HepG2 (cell line): ENCODE measurements around the gene FRMD3. TPM values are rescaled to one million over a fixed set of nuclear protein-coding genes. Genes with fewer than 3 reads are reported as not detected.

Experiments
- ATAC-seq: fragments of 200-7000 bp; cut with Tn5 transposase; 3 replicates; pipeline ENCODE4 v1.9.1; 2020; ENCODE audit warnings: mild to moderate bottlenecking, moderate library complexity
- BruUV-seq: library from RNA; stranded (reverse); fragments of 400-500 nt; replicated peaks from 2 replicates; lab custom pipeline; 2021; lab: Mats Ljungman, UMichigan
- CTCF ChIA-PET: fragments of 300-600 bp; formaldehyde crosslinking; extraction: SDS; loops from one replicate; lab custom pipeline; 2021; ENCODE audit warnings: low total read pairs, inconsistent platforms, low intra/inter-chr PET ratio; lab: Yijun Ruan, JAX
- POLR2A ChIA-PET: fragments of 350-600 bp; sonication (Branson Sonifier 250); formaldehyde crosslinking; loops from one replicate; lab custom pipeline; 2020; ENCODE audit warnings: antibody characterized with exemption, inconsistent platforms; lab: Yijun Ruan, JAX
- DNase-seq: peaks from one replicate; pipeline ENCODE4 v3.0.0-alpha.2; 2015; ENCODE audit warnings: low spot score
- FAIRE-seq: peaks from 3 replicates; lab custom pipeline; 2011; peaks lifted over from hg19 to GRCh38; lab: Jason Lieb, UNC
- H2AFZ ChIP-seq: one replicate; pipeline ENCODE4 v1.6.1; 2011; ENCODE audit warnings: low read length, inconsistent platforms
- H3K27ac ChIP-seq: fragments of 300-600 bp; 3 replicates; pipeline ENCODE4 v1.8.0; 2011; ENCODE audit warnings: mixed run types, mild to moderate bottlenecking, mixed read lengths, low read length, inconsistent platforms; ENCODE audit not compliant: insufficient read depth; ENCODE audit errors: extremely low read length
- H3K27me3 ChIP-seq, 2 experiments: fragments of 200-600 bp in 1 of 2; 2 replicates in 1 of 2; 3 replicates in 1 of 2; pipeline versions ENCODE4 v1.6.0 to v1.8.0; 2011; ENCODE audit warnings: low read length in 2 of 2, mild to moderate bottlenecking in 2 of 2, moderate library complexity in 2 of 2, inconsistent platforms in 1 of 2; ENCODE audit not compliant: insufficient read depth in 2 of 2, control insufficient read depth in 1 of 2
- H3K36me3 ChIP-seq, 2 experiments: fragments of 200-600 bp in 1 of 2; replicated peaks in 1 of 2; 2 replicates in 1 of 2; 3 replicates in 1 of 2; pipeline versions ENCODE4 v1.5.1 to v1.8.0; 2011; ENCODE audit warnings: low read length in 2 of 2, inconsistent platforms in 1 of 2; ENCODE audit not compliant: insufficient read depth in 2 of 2, control insufficient read depth in 1 of 2
- H3K4me1 ChIP-seq: 2 replicates; pipeline ENCODE4 v1.5.1; 2012; ENCODE audit warnings: low read length, inconsistent platforms; ENCODE audit not compliant: insufficient read depth
- H3K4me2 ChIP-seq: 2 replicates; pipeline ENCODE4 v1.6.0; 2011; ENCODE audit warnings: low read depth, low read length, inconsistent platforms
- H3K4me3 ChIP-seq, 3 experiments: fragments of 200-600 bp in 1 of 3; sonication (generic), shearing (Covaris generic) in 1 of 3; replicated peaks in 1 of 3; 2 replicates each; pipeline ENCODE4 v1.5.1; 2011 to 2016; ENCODE audit warnings: low read length in 3 of 3, inconsistent platforms in 2 of 3, low read depth in 2 of 3, mild to moderate bottlenecking in 2 of 3, control low read depth in 1 of 3, mixed read lengths in 1 of 3; ENCODE audit not compliant: insufficient read depth in 1 of 3
- H3K79me2 ChIP-seq: one replicate; pipeline ENCODE4 v1.6.1; 2011; ENCODE audit warnings: low read length, inconsistent platforms; ENCODE audit not compliant: insufficient read depth
- H3K9ac ChIP-seq: 2 replicates; pipeline ENCODE4 v1.6.0; 2011; ENCODE audit warnings: mild to moderate bottlenecking, low read depth, low read length, inconsistent platforms; ENCODE audit not compliant: insufficient read depth
- H3K9me3 ChIP-seq: 2 replicates; pipeline ENCODE4 v1.5.1; 2012; ENCODE audit warnings: mild to moderate bottlenecking, low read length
- H4K20me1 ChIP-seq: 2 replicates; pipeline ENCODE4 v1.6.0; 2011; ENCODE audit warnings: inconsistent platforms, mild to moderate bottlenecking, low read length, moderate library complexity; ENCODE audit not compliant: insufficient read depth
- FLYWCH1 ChIP-seq: sonication (generic); formaldehyde crosslinking; IDR thresholded peaks from 2 replicates; pipeline ENCODE4 v1.8.1; 2023; ENCODE audit warnings: mild to moderate bottlenecking, missing genetic modification reagents
- JUN ChIP-seq: sonication (generic); formaldehyde crosslinking; IDR thresholded peaks from 2 replicates; pipeline ENCODE4 v1.4.0; 2020; ENCODE audit warnings: mild to moderate bottlenecking, missing genetic modification reagents
- NRL ChIP-seq: sonication (generic); formaldehyde crosslinking; IDR thresholded peaks from 2 replicates; pipeline ENCODE4 v1.5.0; 2020; ENCODE audit warnings: missing genetic modification reagents, mild to moderate bottlenecking, moderate library complexity, borderline replicate concordance
- SYNCRIP ChIP-seq: fragments of 200-400 bp; formaldehyde crosslinking; IDR thresholded peaks from 2 replicates; pipeline ENCODE4 v1.6.1; 2018; ENCODE audit warnings: mild to moderate bottlenecking, low read depth, low read length; ENCODE audit not compliant: insufficient read depth
- ZBTB7B ChIP-seq: sonication (generic); formaldehyde crosslinking; IDR thresholded peaks from 2 replicates; pipeline ENCODE4 v1.4.0; 2020; ENCODE audit warnings: missing genetic modification reagents
- ZFYVE20 ChIP-seq: sonication (generic); formaldehyde crosslinking; IDR thresholded peaks from 2 replicates; pipeline ENCODE4 v1.8.0; 2023; ENCODE audit warnings: low read depth, mild to moderate bottlenecking, moderate library complexity, missing genetic modification reagents, borderline replicate concordance
- WGBS: methylation state at CpG from one replicate; pipeline ENCODE4 v1.1.6; 2017; ENCODE audit warnings: low lambda C conversion rate; 5-methylcytosine and 5-hydroxymethylcytosine counted together
- in situ Hi-C: cut with HindIII; loops from 2 replicates; pipeline ENCODE4 v1.10.0; 2017; ENCODE audit warnings: low pct_unique_long_range_greater_than_20kb; ENCODE audit not compliant: extremely low pct_ligation_motif_present
- intact Hi-C: fragments of 100-400 bp; cut with micrococcal nuclease; formaldehyde crosslinking; loops from one replicate; pipeline ENCODE4 v1.10.0; 2022; ENCODE audit not compliant: unreplicated experiment
- polyA plus RNA-seq, 8 experiments: library from polyadenylated mRNA; depleted of rRNA in 3 of 8; stranded (reverse) in 7 of 8; unstranded in 1 of 8; fragments of >200 nt; fragmentation: Illumina TruSeq in 4 of 8; extraction: Trizol in 4 of 8; gene quantifications; 2 replicates each; pipeline versions ENCODE4 v1.2.1 to v1.2.3, GENCODE V29; 2011 to 2016; ENCODE audit warnings: low read depth in 4 of 8, missing spikeins in 1 of 8, mixed read lengths in 1 of 8; ENCODE audit not compliant: insufficient read depth in 1 of 8
- total RNA-seq, 5 experiments: library from RNA; depleted of rRNA; stranded (reverse); fragments of >200 nt; fragmentation: Illumina TruSeq; extraction: Trizol; gene quantifications; 2 replicates each; pipeline ENCODE4 v1.2.3, GENCODE V29; 2016; ENCODE audit warnings: low read depth in 1 of 5
- TF ChIP-seq, protein P1 (sequence below): sonication (generic); formaldehyde crosslinking; IDR thresholded peaks from 2 replicates; pipeline ENCODE4 v1.5.1; 2020; ENCODE audit warnings: missing genetic modification reagents, mild to moderate bottlenecking, borderline replicate concordance
- TF ChIP-seq, protein P2 (sequence below): IDR thresholded peaks from 2 replicates; pipeline ENCODE4 v1.6.1; 2016; ENCODE audit warnings: missing compliant biosample characterization, missing genetic modification reagents, borderline replicate concordance
- TF ChIP-seq, protein P3 (sequence below): sonication (generic); formaldehyde crosslinking; IDR thresholded peaks from 2 replicates; pipeline ENCODE4 v1.4.0; 2020; ENCODE audit warnings: missing genetic modification reagents, mild to moderate bottlenecking, borderline replicate concordance
- TF ChIP-seq, protein P4 (sequence below): sonication (generic); formaldehyde crosslinking; IDR thresholded peaks from 2 replicates; pipeline ENCODE4 v1.4.0; 2020; ENCODE audit warnings: missing genetic modification reagents; ENCODE audit errors: not compliant biosample characterization
- TF ChIP-seq, protein P5 (sequence below): sonication (generic); formaldehyde crosslinking; IDR thresholded peaks from 2 replicates; pipeline ENCODE4 v1.8.1; 2022; ENCODE audit warnings: mild to moderate bottlenecking, missing genetic modification reagents
- TF ChIP-seq, protein P6 (sequence below): sonication (generic); formaldehyde crosslinking; IDR thresholded peaks from 2 replicates; pipeline ENCODE4 v1.4.0; 2020; ENCODE audit warnings: missing genetic modification reagents
- TF ChIP-seq, protein P7 (sequence below), 2 experiments: sonication (generic) in 1 of 2; formaldehyde crosslinking in 1 of 2; IDR thresholded peaks; 2 replicates each; pipeline versions ENCODE4 v1.5.1 to v1.6.1; 2011 to 2020; ENCODE audit warnings: borderline replicate concordance in 1 of 2, low read depth in 1 of 2, low read length in 1 of 2, mild to moderate bottlenecking in 1 of 2, missing genetic modification reagents in 1 of 2, moderate library complexity in 1 of 2

FRMD3 gene
- total and polyA plus RNA-seq, 2 of the 13 experiments (the other 11 are each of a cell fraction or from before 2014, with no cell fraction given), result 3.2 to 7.7 TPM

DNA sequence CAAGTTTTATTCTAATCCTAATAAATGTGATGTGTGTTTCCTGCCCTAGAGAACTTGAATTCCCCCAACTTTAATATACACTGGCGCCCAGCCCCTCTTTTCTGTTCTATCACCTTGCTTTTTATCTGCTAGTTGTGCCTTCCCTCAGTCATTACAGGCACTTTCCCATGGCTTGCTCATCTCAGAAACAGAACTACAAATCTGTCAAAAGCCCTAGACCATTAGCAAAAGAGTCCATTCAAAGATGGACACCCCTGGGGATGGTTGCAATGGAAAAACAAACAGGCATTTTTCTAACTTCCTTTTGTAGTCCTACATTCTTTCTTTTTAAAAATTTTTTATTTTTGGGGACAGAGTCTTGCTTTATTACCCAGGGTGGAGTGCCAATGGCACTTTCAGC is 48.2 kb downstream of the FRMD3 start:
- CTCF ChIA-PET, result no interaction called here
- TF ChIP-seq, protein P1, sequence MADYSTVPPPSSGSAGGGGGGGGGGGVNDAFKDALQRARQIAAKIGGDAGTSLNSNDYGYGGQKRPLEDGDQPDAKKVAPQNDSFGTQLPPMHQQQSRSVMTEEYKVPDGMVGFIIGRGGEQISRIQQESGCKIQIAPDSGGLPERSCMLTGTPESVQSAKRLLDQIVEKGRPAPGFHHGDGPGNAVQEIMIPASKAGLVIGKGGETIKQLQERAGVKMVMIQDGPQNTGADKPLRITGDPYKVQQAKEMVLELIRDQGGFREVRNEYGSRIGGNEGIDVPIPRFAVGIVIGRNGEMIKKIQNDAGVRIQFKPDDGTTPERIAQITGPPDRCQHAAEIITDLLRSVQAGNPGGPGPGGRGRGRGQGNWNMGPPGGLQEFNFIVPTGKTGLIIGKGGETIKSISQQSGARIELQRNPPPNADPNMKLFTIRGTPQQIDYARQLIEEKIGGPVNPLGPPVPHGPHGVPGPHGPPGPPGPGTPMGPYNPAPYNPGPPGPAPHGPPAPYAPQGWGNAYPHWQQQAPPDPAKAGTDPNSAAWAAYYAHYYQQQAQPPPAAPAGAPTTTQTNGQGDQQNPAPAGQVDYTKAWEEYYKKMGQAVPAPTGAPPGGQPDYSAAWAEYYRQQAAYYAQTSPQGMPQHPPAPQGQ (CRISPR knock-in tag), result no peak
- TF ChIP-seq, protein P2, sequence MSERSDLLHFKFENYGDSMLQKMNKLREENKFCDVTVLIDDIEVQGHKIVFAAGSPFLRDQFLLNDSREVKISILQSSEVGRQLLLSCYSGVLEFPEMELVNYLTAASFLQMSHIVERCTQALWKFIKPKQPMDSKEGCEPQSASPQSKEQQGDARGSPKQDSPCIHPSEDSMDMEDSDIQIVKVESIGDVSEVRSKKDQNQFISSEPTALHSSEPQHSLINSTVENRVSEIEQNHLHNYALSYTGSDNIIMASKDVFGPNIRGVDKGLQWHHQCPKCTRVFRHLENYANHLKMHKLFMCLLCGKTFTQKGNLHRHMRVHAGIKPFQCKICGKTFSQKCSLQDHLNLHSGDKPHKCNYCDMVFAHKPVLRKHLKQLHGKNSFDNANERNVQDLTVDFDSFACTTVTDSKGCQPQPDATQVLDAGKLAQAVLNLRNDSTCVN (CRISPR knock-in tag), result no peak
- TF ChIP-seq, protein P3, sequence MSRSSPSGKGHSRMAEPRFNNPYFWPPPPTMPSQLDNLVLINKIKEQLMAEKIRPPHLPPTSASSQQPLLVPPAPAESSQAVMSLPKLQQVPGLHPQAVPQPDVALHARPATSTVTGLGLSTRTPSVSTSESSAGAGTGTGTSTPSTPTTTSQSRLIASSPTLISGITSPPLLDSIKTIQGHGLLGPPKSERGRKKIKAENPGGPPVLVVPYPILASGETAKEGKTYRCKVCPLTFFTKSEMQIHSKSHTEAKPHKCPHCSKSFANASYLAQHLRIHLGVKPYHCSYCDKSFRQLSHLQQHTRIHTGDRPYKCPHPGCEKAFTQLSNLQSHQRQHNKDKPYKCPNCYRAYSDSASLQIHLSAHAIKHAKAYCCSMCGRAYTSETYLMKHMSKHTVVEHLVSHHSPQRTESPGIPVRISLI, result no peak
- TF ChIP-seq FLYWCH1 (CRISPR knock-in tag) (no peak), JUN (CRISPR knock-in tag) (no peak), SYNCRIP (no peak), ZFYVE20 (CRISPR knock-in tag) (no peak), ZBTB7B (CRISPR knock-in tag) (no peak), NRL (CRISPR knock-in tag) (no peak)
- TF ChIP-seq, protein P4, sequence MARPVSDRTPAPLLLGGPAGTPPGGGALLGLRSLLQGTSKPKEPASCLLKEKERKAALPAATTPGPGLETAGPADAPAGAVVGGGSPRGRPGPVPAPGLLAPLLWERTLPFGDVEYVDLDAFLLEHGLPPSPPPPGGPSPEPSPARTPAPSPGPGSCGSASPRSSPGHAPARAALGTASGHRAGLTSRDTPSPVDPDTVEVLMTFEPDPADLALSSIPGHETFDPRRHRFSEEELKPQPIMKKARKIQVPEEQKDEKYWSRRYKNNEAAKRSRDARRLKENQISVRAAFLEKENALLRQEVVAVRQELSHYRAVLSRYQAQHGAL (CRISPR knock-in tag), result no peak
- TF ChIP-seq, protein P5, sequence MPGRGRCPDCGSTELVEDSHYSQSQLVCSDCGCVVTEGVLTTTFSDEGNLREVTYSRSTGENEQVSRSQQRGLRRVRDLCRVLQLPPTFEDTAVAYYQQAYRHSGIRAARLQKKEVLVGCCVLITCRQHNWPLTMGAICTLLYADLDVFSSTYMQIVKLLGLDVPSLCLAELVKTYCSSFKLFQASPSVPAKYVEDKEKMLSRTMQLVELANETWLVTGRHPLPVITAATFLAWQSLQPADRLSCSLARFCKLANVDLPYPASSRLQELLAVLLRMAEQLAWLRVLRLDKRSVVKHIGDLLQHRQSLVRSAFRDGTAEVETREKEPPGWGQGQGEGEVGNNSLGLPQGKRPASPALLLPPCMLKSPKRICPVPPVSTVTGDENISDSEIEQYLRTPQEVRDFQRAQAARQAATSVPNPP, result no peak
- TF ChIP-seq, protein P6, sequence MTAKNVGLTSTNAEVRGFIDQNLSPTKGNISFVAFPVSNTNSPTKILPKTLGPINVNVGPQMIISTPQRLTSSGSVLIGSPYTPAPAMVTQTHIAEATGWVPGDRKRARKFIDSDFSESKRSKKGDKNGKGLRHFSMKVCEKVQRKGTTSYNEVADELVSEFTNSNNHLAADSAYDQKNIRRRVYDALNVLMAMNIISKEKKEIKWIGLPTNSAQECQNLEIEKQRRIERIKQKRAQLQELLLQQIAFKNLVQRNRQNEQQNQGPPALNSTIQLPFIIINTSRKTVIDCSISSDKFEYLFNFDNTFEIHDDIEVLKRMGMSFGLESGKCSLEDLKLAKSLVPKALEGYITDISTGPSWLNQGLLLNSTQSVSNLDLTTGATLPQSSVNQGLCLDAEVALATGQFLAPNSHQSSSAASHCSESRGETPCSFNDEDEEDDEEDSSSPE (CRISPR knock-in tag), result no peak
- TF ChIP-seq, protein P7, sequence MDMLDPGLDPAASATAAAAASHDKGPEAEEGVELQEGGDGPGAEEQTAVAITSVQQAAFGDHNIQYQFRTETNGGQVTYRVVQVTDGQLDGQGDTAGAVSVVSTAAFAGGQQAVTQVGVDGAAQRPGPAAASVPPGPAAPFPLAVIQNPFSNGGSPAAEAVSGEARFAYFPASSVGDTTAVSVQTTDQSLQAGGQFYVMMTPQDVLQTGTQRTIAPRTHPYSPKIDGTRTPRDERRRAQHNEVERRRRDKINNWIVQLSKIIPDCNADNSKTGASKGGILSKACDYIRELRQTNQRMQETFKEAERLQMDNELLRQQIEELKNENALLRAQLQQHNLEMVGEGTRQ (IDR thresholded peaks at IDR 0.05; ENCODE audit: low read depth, low read length), result no peak
- TF ChIP-seq, protein P7 (CRISPR knock-in tag; IDR thresholded peaks at IDR 0.05; ENCODE audit: borderline replicate concordance), result no peak

More for the DNA sequence above, 48.2 kb downstream of the FRMD3 start:
- Histone ChIP-seq H3K4me3 (no peak overlapping the region), H4K20me1 (no peaks in the 10 kb centered on the region), H3K9me3 (no peaks in the 10 kb centered on the region), H3K36me3 (no peaks in the 10 kb centered on the region), H3K4me1 (no peaks in the 10 kb centered on the region), H3K27ac (no peak overlapping the region), H3K4me2 (no peak overlapping the region), H3K79me2 (peaks cover 9% of the 10 kb centered on the region), H2AFZ (no peak overlapping the region), H3K27me3 (no peaks in the 10 kb centered on the region), H3K9ac (no peak overlapping the region)
- POLR2A ChIA-PET, result no interaction called here
- in situ Hi-C loops (no loop called here), intact Hi-C loops (no loop called here)
- no TSS peak for BruUV-seq
- WGBS, result 96% methylated on average over 1 of the region's 1 CpG
- FAIRE-seq (no peak), DNase-seq (no peak), ATAC-seq (no peak)
